ENCODE data around the gene KBTBD7. TPM values are rescaled to one million over a fixed set of nuclear protein-coding genes. Genes with fewer than 3 reads are reported as not detected.

Gene KBTBD7
- total and polyA plus RNA-seq, 2 of the 13 experiments (the other 11 are each of a cell fraction or from before 2014, with no cell fraction given): 3.6 to 9.0 TPM

GRCh38 chr13:41216160-41216559 is 21.8 kb upstream of the KBTBD7 start:
- H3K27me3 ChIP-seq (ENCODE audit: control insufficient read depth in 1 of 2, insufficient read depth in 2 of 2, low read length in 2 of 2): no peaks in the 10 kb centered on the region
- peaks cover 0 to 2% of the 10 kb centered on the region in 2 experiments; a peak in 1 of 5 replicates for H3K36me3 ChIP-seq (replicated peaks in 1 of 2; ENCODE audit: control insufficient read depth in 1 of 2, insufficient read depth in 2 of 2, low read length in 2 of 2)
- CTCF ChIA-PET (ENCODE audit: low intra/inter-chr PET ratio, low total read pairs): no interaction called here
- ATAC-seq: no peak
- no peaks in the 10 kb centered on the region for H3K9me3 ChIP-seq (ENCODE audit: low read length)
- no peak overlapping the region for H3K4me3 ChIP-seq (replicated peaks in 1 of 3; ENCODE audit: insufficient read depth in 1 of 3, low read depth in 2 of 3, low read length in 3 of 3)
- in situ Hi-C loops (cut with HindIII; ENCODE audit: extremely low pct_ligation_motif_present, low pct_unique_long_range_greater_than_20kb): no loop called here
- H3K4me2 ChIP-seq (ENCODE audit: low read depth, low read length): no peak overlapping the region
- TF ChIP-seq ZNF800 (CRISPR knock-in tag; IDR thresholded peaks at IDR 0.05): no peak
- TF ChIP-seq JUND (CRISPR knock-in tag; IDR thresholded peaks at IDR 0.05): no peak
- no peak for TF ChIP-seq ZNF605 (CRISPR knock-in tag; IDR thresholded peaks at IDR 0.05)
- no peak for TF ChIP-seq ZNF143 (CRISPR knock-in tag; IDR thresholded peaks at IDR 0.05)
- TF ChIP-seq AHR (CRISPR knock-in tag; IDR thresholded peaks at IDR 0.05): no peak
- no peak for TF ChIP-seq ONECUT2 (CRISPR knock-in tag; IDR thresholded peaks at IDR 0.05)
- no peak for TF ChIP-seq XBP1 (CRISPR knock-in tag; IDR thresholded peaks at IDR 0.05)
- no peak for TF ChIP-seq CBX2 (IDR thresholded peaks at IDR 0.05; ENCODE audit: low read depth, low read length)
- no peak for TF ChIP-seq CBX2 (CRISPR knock-in tag; IDR thresholded peaks at IDR 0.05; ENCODE audit: low read depth)
- TF ChIP-seq CAMTA2 (CRISPR knock-in tag; IDR thresholded peaks at IDR 0.05; ENCODE audit: borderline replicate concordance): no peak
- TF ChIP-seq ZNF672 (CRISPR knock-in tag; IDR thresholded peaks at IDR 0.05): no peak
- TF ChIP-seq ZFP36L2 (CRISPR knock-in tag; IDR thresholded peaks at IDR 0.05): no peak
- TF ChIP-seq ARNT2 (CRISPR knock-in tag; IDR thresholded peaks at IDR 0.05; ENCODE audit: low read depth): no peak
- no peak for TF ChIP-seq GPN1 (CRISPR knock-in tag; IDR thresholded peaks at IDR 0.05; ENCODE audit: borderline replicate concordance)
- no peak for TF ChIP-seq TSC22D2 (CRISPR knock-in tag; IDR thresholded peaks at IDR 0.05; ENCODE audit: borderline replicate concordance)
- no peak for TF ChIP-seq MTF2 (CRISPR knock-in tag; IDR thresholded peaks at IDR 0.05; ENCODE audit: borderline replicate concordance)
- no peak for FAIRE-seq
- H2AFZ ChIP-seq (ENCODE audit: low read length): no peak overlapping the region
- intact Hi-C loops (cut with micrococcal nuclease; ENCODE audit: unreplicated experiment): no loop called here
- POLR2A ChIA-PET: interaction anchor here (0.6 kb wide), 1 partner anchor 156 kb away, joined by 3 read pairs; no protein-coding TSS in a partner anchor
- H3K27ac ChIP-seq (ENCODE audit: extremely low read length, insufficient read depth, low read length): no peak overlapping the region
- DNase-seq (ENCODE audit: low spot score): peak; percentile 16
- H3K4me1 ChIP-seq (ENCODE audit: insufficient read depth, low read length): peaks cover 11% of the 10 kb centered on the region; the same call in 1 of the 2 replicates
- H4K20me1 ChIP-seq (ENCODE audit: insufficient read depth, low read length): no peaks in the 10 kb centered on the region
- H3K9ac ChIP-seq (ENCODE audit: insufficient read depth, low read depth, low read length): no peak overlapping the region
- H3K79me2 ChIP-seq (ENCODE audit: insufficient read depth, low read length): no peaks in the 10 kb centered on the region
- BruUV-seq (replicated peaks): no TSS peak
